ENCODE results near the gene MLST8.

GRCh38 chr16:2179107-2179501 lies 26.1 kb upstream of the MLST8 start:
- TF ChIP-seq CTCF (conservative IDR thresholded peaks at IDR 0.05) (no peak), ZFX (IDR thresholded peaks at IDR 0.05) (no peak)
